ENCODE results near the gene MCTP1. TPM values are rescaled to one million over a fixed set of nuclear protein-coding genes. Genes with fewer than 3 reads are reported as not detected.

The MCTP1 gene

GRCh38 chr5:94661086-94661485, 623.8 kb downstream of the MCTP1 start:
- peaks cover 22% of the 10 kb centered on the region for H3K9me3 ChIP-seq (ENCODE audit: control insufficient read depth, low read length)
- H2BK120ac ChIP-seq (ENCODE audit: low read depth, low read length) = no peak overlapping the region
- H3K4me2 ChIP-seq (ENCODE audit: low read length, poor library complexity, severe bottlenecking) = no peak overlapping the region
- no peak overlapping the region for H3K23ac ChIP-seq (ENCODE audit: low read length in 2 of 2)
- no peak overlapping the region for H2BK12ac ChIP-seq (ENCODE audit: low read length in 2 of 2)
- H3K27me3 ChIP-seq (ENCODE audit: control insufficient read depth in 1 of 2, insufficient read depth in 1 of 2, low read length in 2 of 2) = no peaks in the 10 kb centered on the region
- no peak overlapping the region for H3K9ac ChIP-seq (ENCODE audit: low read length)
- H3K18ac ChIP-seq (ENCODE audit: low read depth in 1 of 2, low read length in 2 of 2) = no peak overlapping the region
- H3K36me3 ChIP-seq (ENCODE audit: control insufficient read depth in 1 of 2, insufficient read depth in 2 of 2, low read depth in 1 of 2, low read length in 2 of 2) = peaks cover 12% of the 10 kb centered on the region in 2 experiments
- H3K4me3 ChIP-seq (ENCODE audit: insufficient read depth in 1 of 2, low read depth in 1 of 2, low read length in 2 of 2) = no peak overlapping the region
- no peak overlapping the region for H4K91ac ChIP-seq (ENCODE audit: low read length)
- WGBS = 97% methylated on average over 3 of the region's 3 CpGs
- H3K14ac ChIP-seq (ENCODE audit: low read length in 2 of 2) = no peak overlapping the region
- H3K4ac ChIP-seq (ENCODE audit: low read depth in 1 of 2, low read length in 2 of 2) = no peak overlapping the region
- peaks cover 13% of the 10 kb centered on the region for H3K79me1 ChIP-seq (replicated peaks; ENCODE audit: low read length, poor library complexity, severe bottlenecking)
- no peak overlapping the region for H2AFZ ChIP-seq (ENCODE audit: low read depth, low read length)
- no peak for DNase-seq
- no peak overlapping the region for H2BK15ac ChIP-seq (ENCODE audit: low read depth, poor library complexity, severe bottlenecking)
- H3K4me1 ChIP-seq (ENCODE audit: control insufficient read depth, insufficient read depth, low read depth, low read length) = no peaks in the 10 kb centered on the region
- H2AK5ac ChIP-seq (ENCODE audit: low read length, severe bottlenecking) = no peak overlapping the region
- no peak overlapping the region for H4K8ac ChIP-seq (ENCODE audit: low read length)
- H3K27ac ChIP-seq (ENCODE audit: low read length, poor library complexity, severe bottlenecking) = no peak overlapping the region
- H2BK5ac ChIP-seq (ENCODE audit: low read depth, low read length, poor library complexity, severe bottlenecking) = no peak overlapping the region

- H2AK5ac ChIP-seq (ENCODE audit: low read length, severe bottlenecking) = no peak overlapping the region
- H4K91ac ChIP-seq (ENCODE audit: low read length) = no peak overlapping the region
- no peak overlapping the region for H2BK5ac ChIP-seq (ENCODE audit: low read depth, low read length, poor library complexity, severe bottlenecking)
- no peak overlapping the region for H3K27ac ChIP-seq (ENCODE audit: low read length, poor library complexity, severe bottlenecking)
- no peak overlapping the region for H3K4me2 ChIP-seq (ENCODE audit: low read length, poor library complexity, severe bottlenecking)
- H2BK120ac ChIP-seq (ENCODE audit: low read depth, low read length) = no peak overlapping the region
- H3K18ac ChIP-seq (ENCODE audit: low read depth in 1 of 2, low read length in 2 of 2) = no peak overlapping the region
- no peak overlapping the region for H3K9ac ChIP-seq (ENCODE audit: low read length)
- peaks cover 13% of the 10 kb centered on the region for H3K79me1 ChIP-seq (replicated peaks; ENCODE audit: low read length, poor library complexity, severe bottlenecking)
- H3K14ac ChIP-seq (ENCODE audit: low read length in 2 of 2) = no peak overlapping the region
- H3K4ac ChIP-seq (ENCODE audit: low read depth in 1 of 2, low read length in 2 of 2) = no peak overlapping the region
- H4K8ac ChIP-seq (ENCODE audit: low read length) = no peak overlapping the region
- H3K23ac ChIP-seq (ENCODE audit: low read length in 2 of 2) = no peak overlapping the region
- H2AFZ ChIP-seq (ENCODE audit: low read depth, low read length) = no peak overlapping the region
- peaks cover 28% of the 10 kb centered on the region for H3K9me3 ChIP-seq (ENCODE audit: control insufficient read depth, low read length)
- peaks cover 12% of the 10 kb centered on the region in 2 experiments for H3K36me3 ChIP-seq (ENCODE audit: control insufficient read depth in 1 of 2, insufficient read depth in 2 of 2, low read depth in 1 of 2, low read length in 2 of 2)
- over 99% methylated on average over 8 of the region's 8 CpGs for WGBS
- no peak overlapping the region for H2BK12ac ChIP-seq (ENCODE audit: low read length in 2 of 2)
- H3K4me1 ChIP-seq (ENCODE audit: control insufficient read depth, insufficient read depth, low read depth, low read length) = no peaks in the 10 kb centered on the region
- H3K4me3 ChIP-seq (ENCODE audit: insufficient read depth in 1 of 2, low read depth in 1 of 2, low read length in 2 of 2) = no peak overlapping the region
- no peak overlapping the region for H2BK15ac ChIP-seq (ENCODE audit: low read depth, poor library complexity, severe bottlenecking)
- DNase-seq = no peak
- no peaks in the 10 kb centered on the region for H3K27me3 ChIP-seq (ENCODE audit: control insufficient read depth in 1 of 2, insufficient read depth in 1 of 2, low read length in 2 of 2)
Measured at GRCh38 chr5:94660506-94660905, 624.4 kb downstream of the MCTP1 start.

GRCh38 chr5:94658272-94658671, 626.6 kb downstream of the MCTP1 start:
- Histone ChIP-seq H2BK15ac (ENCODE audit: low read depth, poor library complexity, severe bottlenecking) (no peak overlapping the region), H3K14ac (ENCODE audit: low read length in 2 of 2) (no peak overlapping the region), H3K4me1 (ENCODE audit: control insufficient read depth, insufficient read depth, low read depth, low read length) (no peaks in the 10 kb centered on the region), H3K27me3 (ENCODE audit: control insufficient read depth in 1 of 2, insufficient read depth in 1 of 2, low read length in 2 of 2) (no peaks in the 10 kb centered on the region), H2BK120ac (ENCODE audit: low read depth, low read length) (no peak overlapping the region), H4K8ac (ENCODE audit: low read length) (no peak overlapping the region), H3K4ac (ENCODE audit: low read depth in 1 of 2, low read length in 2 of 2) (no peak overlapping the region), H3K4me2 (ENCODE audit: low read length, poor library complexity, severe bottlenecking) (no peak overlapping the region), H3K18ac (ENCODE audit: low read depth in 1 of 2, low read length in 2 of 2) (no peak overlapping the region), H2AK5ac (ENCODE audit: low read length, severe bottlenecking) (no peak overlapping the region), H2BK5ac (ENCODE audit: low read depth, low read length, poor library complexity, severe bottlenecking) (no peak overlapping the region), H2BK12ac (ENCODE audit: low read length in 2 of 2) (no peak overlapping the region), H3K36me3 (ENCODE audit: control insufficient read depth in 1 of 2, insufficient read depth in 2 of 2, low read depth in 1 of 2, low read length in 2 of 2) (peaks cover 12 to 22% of the 10 kb centered on the region in 2 experiments), H4K91ac (ENCODE audit: low read length) (no peak overlapping the region), H3K79me1 (replicated peaks; ENCODE audit: low read length, poor library complexity, severe bottlenecking) (peaks cover 13% of the 10 kb centered on the region), H2AFZ (ENCODE audit: low read depth, low read length) (no peak overlapping the region), H3K9ac (ENCODE audit: low read length) (no peak overlapping the region), H3K27ac (ENCODE audit: low read length, poor library complexity, severe bottlenecking) (no peak overlapping the region), H3K9me3 (ENCODE audit: control insufficient read depth, low read length) (peaks cover 41% of the 10 kb centered on the region), H3K4me3 (ENCODE audit: insufficient read depth in 1 of 2, low read depth in 1 of 2, low read length in 2 of 2) (no peak overlapping the region), H3K23ac (ENCODE audit: low read length in 2 of 2) (no peak overlapping the region)
- no peak for DNase-seq
- WGBS = 92% methylated on average over 1 of the region's 1 CpG

Small RNAs within 50 kb of the gene (small RNA-seq; reads per million reads assigned to genes)
- gene RF02271 (ENCODE audit: low read depth) = not detected

Measured in mesenchymal stem cell (in vitro differentiated cells and primary cell).